ENCODE results near the gene CNBD2. TPM values are rescaled to one million over a fixed set of nuclear protein-coding genes. Genes with fewer than 3 reads are reported as not detected.
A peak's percentile ranks its signal among the peaks of the same experiment; 100 is the strongest.
"Not testable (repeated sequence)": the region's sequence is repeated elsewhere in the genome, so short reads cannot be mapped to it uniquely, and the experiment has no call there.

The CNBD2 gene
- total RNA-seq = 3.3 TPM

DNA sequence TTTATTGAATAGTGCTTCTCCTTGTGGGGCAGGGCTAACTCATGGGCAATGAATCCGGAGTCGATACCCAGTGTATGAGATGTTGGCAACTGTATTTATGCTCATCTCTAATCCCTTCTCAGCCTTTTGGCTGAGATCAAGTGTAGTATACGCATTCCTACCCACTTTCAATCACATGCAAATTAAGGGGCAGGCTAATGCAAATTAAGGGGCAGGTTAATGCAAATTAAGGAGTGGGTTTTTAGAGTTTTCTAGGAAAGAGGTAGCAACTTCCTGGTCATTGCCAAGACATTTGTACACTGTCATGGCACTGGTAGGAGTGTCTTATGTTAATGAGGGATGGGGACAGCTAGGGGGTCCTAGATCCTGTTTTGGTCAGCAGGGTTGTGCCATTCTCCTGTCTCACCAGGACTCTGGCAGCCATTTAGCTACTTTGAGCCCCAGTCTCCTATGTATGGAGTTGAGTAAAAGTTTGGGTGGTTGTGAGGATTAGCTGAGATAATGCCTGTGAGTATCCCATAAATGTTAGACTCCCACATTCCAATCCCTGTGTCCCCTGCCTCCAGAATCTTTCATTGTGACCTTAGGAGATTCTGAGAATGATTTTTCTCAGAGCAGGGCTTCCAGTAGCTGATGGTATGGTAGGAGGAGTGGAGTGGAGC is at the start of gene CNBD2:
Gene CNBD2, plus strand, starts transcription at position 612 of the 662 bp plus-strand sequence. CDS start 173 bp downstream, outside the sequence.
- DNase-seq (ENCODE audit: low spot score) = no peak

GRCh38 chr20:35920523-35920922 is 47.9 kb upstream of the CNBD2 start:
- DNase-seq (ENCODE audit: low spot score) = no peak

DNA sequence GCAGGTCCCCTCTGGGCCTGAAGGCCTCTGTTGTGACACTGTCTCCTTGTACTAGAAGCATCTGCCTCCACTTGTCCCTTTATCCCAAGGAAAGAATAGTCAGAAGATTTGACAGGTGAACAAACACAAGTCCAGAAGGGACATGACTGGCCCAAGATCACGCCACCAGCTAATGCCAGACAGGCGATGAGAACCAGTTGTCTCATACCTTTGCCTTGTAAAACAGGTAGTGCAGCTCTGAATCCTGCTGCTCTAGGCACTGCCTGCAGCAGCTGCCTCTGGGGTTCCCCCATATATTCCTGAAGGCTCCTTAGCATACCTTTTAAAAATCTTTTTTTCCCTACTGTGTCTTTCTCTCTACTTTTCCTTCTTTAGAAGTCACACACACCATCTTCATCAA is 39.1 kb upstream of the CNBD2 start:
- no peak for DNase-seq (ENCODE audit: low spot score)

DNA sequence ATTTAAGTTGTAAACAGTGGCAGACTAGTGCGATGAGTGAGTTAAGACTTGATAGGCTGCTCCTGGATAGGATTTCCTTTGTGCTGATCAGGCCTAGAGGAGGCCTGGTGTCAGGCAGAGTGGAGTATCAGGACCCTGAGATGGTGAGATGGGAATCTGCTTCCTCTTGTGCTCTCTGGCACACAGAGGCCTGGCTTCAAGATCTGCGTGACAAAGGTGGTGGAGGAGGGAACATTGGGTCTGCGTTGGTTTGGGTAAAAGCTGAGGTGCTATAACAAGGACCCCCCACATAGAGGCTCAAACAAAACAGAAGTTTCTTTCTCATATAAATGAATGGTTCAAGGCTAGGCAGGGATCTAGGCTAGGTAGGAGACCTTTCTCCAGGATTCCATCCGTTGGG is 34.3 kb upstream of the CNBD2 start:
- no peak for DNase-seq (ENCODE audit: low spot score)

GRCh38 chr20:35939264-35939663 is 29.1 kb upstream of the CNBD2 start:
- DNase-seq (ENCODE audit: low spot score) = no peak

DNA sequence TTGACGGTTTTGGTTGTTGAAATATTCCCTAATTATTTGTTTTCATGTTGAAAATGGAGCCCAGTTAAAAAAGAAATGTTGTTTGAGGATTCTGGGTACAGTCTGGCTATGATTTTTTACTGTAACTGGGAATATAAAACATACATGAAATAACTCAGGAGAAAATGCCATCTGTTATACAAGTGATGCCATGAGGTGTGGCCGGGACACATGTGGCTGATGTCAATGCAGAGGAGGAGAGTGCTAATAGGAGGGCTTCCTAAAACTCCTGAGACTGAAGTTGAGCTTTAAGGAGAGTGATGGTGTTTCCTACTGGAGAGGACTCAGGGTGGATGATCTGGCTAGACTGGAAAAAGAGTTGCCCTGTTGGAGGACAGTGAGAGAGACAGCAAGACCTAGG is 26.8 kb upstream of the CNBD2 start:
- no peak for DNase-seq (ENCODE audit: low spot score)

DNA sequence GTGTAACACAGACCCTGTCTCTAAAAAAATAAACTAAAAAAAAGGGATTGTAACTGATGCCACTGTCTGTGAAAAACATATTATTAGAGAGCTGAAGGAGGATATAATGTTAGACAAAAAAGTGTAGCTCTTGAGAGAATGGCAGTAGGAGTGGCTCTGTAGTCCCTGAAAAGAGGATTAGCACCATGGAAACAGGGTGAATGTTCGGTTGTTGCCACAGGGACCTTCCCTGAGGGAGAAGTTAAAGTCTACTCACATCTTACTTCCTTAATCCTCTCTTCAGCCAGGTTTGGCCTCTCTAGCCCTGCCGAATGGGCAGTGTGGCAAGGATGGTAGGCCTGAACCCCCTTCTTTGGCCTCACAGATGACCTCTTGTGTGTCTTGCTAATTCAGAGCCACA is 26.1 kb upstream of the CNBD2 start:
- DNase-seq (ENCODE audit: low spot score) = no peak

DNA sequence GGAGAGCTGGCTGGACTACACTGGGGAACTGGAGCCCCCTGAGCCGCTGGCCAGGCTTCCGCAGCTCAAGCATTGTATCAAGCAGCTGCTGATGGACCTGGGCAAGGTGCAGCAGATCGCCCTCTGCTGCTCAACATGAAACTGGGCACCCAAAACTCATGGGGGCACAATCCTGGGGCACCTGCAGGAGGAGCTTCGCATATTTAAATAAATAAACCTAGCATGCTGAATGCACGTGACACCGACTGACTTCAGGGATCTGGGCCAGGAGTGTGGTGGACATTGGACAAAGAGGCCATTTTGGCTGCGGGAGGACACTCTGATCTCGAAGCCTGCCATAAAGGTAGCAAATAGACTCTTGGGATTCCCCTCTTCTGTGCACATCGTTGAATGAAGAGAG is 20.9 kb upstream of the CNBD2 start:
- no peak for DNase-seq (ENCODE audit: low spot score)

- no peak for DNase-seq (ENCODE audit: low spot score)
Observed at GRCh38 chr20:35947907-35948306, 20.5 kb upstream of the CNBD2 start.

GRCh38 chr20:35950093-35950492 is 18.3 kb upstream of the CNBD2 start:
- DNase-seq (ENCODE audit: low spot score) = no peak

- not testable (repeated sequence) for DNase-seq (ENCODE audit: low spot score)
Observed at GRCh38 chr20:35952080-35952479, 16.3 kb upstream of the CNBD2 start.

GRCh38 chr20:35952480-35953386 is 15.7 kb upstream of the CNBD2 start:
- no peak for DNase-seq (ENCODE audit: low spot score)

- DNase-seq (ENCODE audit: low spot score) = peak; percentile 27
Observed at GRCh38 chr20:35953387-35954199, 14.8 kb upstream of the CNBD2 start.

- DNase-seq (ENCODE audit: low spot score) = peak; percentile 96
Observed at GRCh38 chr20:35954200-35954906, 14.0 kb upstream of the CNBD2 start, which contains the start of gene SCAND1. Gene SCAND1 (minus strand): TSS chr20:35954502. CDS start chr20:35954284, 218 bp downstream.

DNA sequence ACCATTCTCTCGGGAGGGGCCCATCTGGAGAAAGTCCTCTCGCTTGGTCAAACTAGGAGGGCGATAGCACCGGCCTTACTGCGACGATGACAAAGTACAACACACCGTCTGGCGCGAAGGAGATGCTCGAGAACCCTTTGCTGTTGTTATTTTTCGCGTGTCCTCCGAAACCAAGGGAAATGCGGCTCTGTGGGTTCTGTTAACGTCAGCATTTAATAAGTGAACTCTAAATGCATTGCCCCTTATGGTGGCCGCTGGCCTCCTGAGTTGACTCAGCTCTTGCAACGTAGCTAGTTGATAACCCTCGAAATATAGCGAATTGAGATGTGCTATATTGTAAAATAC is 13.5 kb upstream of the CNBD2 start:
- no peak for DNase-seq (ENCODE audit: low spot score)

DNA sequence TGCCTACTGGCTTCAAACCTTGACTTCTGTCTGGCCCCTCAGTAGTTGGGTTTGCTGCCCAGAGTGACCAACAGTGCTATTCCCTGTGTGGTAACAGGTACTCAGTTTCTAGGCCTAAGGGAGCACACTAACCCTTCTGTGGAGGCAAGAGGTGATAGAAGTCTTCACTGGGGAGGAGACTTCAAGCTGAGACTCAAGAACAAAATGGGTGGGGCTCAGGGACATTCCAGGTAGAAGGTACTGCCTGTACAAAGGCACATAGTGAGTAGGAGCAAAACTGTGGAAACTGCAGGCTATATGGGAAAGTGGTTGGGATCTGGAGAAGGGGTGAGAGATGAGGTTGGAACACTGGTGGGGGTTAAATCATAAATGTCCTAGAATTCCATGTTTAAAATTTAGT is 11.8 kb upstream of the CNBD2 start:
- no peak for DNase-seq (ENCODE audit: low spot score)

DNA sequence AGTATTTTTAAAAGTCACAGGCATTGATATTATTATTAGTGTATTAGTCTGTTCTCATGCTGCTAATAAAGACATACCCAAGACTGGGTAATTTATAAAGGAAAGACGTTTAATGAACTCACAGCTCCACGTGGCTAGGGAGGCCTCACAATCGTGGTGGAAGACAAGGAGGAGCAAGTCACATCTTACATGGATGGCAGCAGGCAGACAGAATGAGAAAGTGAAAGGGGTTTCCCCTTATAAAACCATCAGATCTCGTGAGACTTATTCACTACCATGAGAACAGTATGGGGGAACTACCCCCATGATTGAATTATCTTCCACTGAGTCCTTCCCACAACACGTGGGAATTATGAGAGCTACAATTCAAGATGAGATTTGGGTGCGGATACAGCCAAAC is 9.1 kb upstream of the CNBD2 start:
- not testable (repeated sequence) for DNase-seq (ENCODE audit: low spot score)

GRCh38 chr20:35963878-35964277 is 4.5 kb upstream of the CNBD2 start:
- no peak for DNase-seq (ENCODE audit: low spot score)

DNA sequence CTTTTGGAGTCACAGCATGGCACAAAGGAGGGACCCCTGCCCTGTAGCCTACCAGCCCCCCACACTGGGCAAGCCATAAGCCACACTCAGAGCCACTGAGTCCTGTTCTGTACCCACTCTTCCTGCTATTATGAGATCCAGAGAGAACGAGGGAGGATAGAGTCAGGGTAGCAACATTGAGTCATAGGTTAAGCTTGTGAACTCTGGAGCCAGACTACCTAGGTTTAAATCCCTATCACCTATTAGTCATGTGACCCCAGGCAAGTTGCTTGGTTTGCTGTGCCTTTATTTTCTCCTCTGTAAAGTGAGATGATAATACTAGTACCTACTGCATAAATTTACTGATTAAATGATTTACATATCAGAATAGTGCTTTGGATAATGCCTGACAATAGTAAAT is 540 bp downstream of the CNBD2 start:
- no peak for DNase-seq (ENCODE audit: low spot score)

GRCh38 chr20:35971981-35972380 is 3.6 kb downstream of the CNBD2 start:
- DNase-seq (ENCODE audit: low spot score) = no peak

DNA sequence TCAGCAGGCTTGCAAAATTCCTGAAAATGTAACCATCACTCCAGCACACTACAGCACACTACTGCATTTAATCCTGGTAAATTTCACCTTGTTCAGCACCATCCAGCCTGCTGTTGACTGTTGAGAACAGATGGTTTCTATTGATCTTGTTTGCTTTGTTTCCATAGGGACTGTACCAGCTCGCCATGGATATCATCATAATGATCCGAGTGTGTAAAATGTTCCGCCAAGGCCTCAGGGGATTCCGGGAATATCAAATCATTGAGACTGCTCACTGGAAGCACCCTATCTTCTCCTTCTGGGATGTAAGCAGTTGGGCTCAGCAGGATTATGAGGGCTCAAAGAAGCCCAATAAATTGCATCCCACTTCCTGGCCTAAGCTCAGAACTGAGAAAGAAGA is 4.1 kb downstream of the CNBD2 start:
- no peak for DNase-seq (ENCODE audit: low spot score)

DNA sequence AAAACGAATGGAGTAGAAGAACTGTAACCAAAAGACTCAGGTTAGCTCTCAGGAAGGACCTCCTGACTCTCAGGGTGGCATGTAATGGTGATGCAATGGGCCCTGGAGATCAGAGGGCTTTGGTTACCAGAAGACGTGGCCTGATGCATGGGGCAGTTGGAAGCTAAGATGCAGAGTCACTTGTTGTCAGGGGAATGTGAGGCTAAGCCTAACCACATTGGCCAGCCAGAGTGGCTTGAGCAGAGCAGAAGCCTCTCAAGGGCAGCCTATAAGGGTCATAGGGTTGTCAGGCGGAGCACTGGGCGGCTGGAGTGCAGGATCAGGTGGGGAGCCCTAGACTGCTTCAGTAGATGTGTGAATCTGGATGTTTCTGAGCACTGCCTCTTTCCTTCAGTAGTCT is 5.9 kb downstream of the CNBD2 start:
- no peak for DNase-seq (ENCODE audit: low spot score)
